GM15510 (cell line): ENCODE results near the gene LINGO4.
A peak's percentile ranks its signal among the peaks of the same experiment; 100 is the strongest.

Experiments
- POLR2A ChIP-seq: IDR thresholded peaks from 3 replicates; pipeline ENCODE4 v1.6.1; 2011; ENCODE audit warnings: borderline replicate concordance; ENCODE audit not compliant: insufficient read length; ENCODE audit errors: extremely low read depth

LINGO4 gene

DNA sequence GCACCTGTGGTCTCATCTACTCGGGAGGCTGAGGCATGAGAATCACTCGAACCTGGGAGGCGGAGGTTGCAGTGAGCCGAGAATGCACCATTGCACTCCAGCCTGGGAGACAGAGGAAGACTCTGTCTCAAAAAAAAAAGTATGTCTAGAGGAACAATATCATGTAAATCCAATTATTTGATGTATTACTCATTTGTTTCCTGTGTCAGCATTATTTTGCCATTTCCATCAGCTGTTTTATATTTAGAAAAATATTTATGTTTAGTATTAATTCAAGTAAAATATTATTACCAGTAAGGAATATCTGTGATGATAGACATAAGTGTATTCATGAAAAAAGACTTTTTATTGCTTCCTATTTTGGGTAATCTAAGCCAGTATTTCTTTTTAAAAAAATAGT, 27.9 kb downstream of the LINGO4 start:
- no peak for TF ChIP-seq POLR2A

DNA sequence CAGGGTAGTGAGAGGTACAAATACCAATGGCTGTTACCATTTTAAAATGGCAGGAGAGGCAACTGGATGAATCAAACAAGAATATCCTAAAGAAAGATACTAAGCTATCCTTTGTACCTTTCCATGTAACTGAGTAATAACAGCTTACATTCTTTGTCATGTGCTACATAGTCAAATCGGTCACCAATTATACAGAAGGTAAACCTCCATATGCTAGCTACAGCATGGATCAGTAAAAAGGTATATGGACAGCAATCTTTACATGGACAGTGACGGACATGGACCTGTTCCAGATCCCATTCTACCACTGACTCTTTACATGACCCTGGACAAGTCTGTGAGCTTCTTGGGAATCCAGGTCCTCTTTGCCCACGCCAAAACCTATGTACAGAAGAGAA, 28.6 kb downstream of the LINGO4 start:
- TF ChIP-seq POLR2A, result no peak

DNA sequence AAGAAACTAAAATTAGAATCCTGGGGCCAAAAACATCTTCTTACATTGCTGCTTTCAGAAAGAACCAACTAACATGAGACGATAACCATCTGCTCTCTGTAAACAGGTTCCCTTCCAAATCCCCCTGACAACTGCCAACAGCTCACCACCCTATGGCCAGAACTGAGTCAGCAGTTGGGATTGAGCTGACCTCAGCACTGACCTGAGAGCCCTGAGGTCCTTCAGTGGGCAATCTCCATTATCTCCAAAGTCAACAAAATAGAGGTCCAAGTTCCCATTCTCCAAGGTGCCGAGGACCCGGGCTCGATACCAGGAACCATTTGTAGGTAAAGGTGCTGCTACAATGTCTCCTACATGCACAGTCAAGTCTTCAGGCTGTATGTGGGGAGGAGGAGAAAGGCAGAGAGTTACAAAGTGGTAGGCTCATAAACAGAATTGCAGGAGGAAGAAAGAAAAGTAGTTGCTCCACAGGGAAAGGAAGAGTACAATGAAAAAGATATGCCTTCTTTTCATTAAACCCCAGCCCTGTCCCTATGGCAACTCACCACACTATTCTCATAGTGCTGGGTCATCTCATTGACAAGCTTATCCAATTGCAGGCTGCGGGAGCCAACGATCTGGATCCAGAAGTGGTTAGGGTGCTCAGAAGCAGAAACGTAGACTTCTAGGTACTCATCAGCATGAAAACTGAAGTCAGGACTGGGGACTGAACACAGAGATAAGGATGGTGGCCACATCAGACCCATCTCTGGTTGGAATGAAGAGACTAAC, 29.1 kb downstream of the LINGO4 start:
- TF ChIP-seq POLR2A, result no peak

DNA sequence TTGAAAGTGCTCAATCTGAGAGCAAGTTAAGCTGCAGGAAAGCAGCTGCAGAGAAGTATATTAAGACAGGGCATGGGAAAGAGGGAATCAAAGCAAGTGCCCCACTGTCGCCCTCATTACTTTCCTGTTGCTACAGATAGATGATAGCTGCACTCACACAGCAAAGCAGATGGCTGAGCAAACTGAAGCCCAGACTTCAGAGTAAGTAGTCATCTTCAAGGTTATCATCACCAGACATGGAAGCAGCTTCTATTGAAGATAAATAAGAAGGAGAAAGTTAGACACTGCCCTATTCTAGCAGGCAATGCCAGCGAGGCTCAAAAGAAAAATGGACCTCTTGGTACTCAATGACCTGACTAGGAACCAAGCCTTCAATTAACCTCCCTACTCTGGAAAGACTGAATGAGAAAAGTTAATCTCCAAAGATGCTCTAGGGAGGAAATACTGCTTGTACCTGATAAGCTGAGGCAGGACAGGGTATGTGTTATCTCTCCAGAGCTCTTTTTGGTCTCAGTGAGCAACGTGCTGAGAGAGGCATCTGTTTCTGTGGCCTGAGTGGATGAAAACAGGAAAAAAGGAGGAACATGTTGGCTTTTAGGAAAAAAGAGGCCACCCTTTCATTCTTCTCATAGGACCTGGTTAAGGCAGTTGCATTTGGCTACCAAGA, 30.8 kb downstream of the LINGO4 start:
- no peak for TF ChIP-seq POLR2A

DNA sequence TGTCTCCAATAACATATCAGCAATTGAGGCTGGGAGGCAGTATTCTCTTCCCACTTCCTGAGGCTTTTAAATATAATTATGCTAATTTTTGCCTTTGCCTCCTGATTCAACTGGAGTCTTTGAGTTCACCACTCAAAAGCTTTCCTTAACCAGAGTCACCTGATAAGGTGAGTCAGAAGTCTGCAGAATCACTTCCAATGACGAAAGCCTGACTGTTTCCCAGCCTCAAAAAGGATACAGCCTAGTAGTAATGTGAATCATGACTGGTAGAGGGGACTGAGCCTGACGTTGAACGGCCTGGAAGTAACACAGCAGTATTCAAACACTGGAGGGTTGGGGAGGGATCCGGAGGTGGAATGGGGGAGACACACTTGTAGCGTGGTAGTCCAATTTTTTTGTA, 31.5 kb downstream of the LINGO4 start:
- no peak for TF ChIP-seq POLR2A

DNA sequence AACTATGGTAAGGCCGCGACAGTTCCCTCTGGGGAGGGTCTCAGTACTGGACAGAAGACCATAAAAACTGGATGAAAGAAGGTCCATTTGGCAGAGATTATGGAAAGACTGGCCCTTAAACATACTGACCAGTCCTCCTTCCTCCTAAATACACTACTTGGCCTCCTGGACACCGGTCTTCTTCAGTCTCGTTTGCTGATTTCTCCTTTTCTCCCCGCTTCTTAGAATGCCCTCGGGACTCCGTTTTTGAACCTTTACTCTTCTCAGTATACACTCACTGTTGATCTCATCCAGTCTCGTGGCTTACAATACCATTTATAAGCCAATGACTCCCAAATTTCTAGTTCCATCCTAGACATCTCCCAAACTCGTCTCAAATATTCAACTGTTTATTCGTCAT, 41.2 kb downstream of the LINGO4 start:
- TF ChIP-seq POLR2A, result no peak

DNA sequence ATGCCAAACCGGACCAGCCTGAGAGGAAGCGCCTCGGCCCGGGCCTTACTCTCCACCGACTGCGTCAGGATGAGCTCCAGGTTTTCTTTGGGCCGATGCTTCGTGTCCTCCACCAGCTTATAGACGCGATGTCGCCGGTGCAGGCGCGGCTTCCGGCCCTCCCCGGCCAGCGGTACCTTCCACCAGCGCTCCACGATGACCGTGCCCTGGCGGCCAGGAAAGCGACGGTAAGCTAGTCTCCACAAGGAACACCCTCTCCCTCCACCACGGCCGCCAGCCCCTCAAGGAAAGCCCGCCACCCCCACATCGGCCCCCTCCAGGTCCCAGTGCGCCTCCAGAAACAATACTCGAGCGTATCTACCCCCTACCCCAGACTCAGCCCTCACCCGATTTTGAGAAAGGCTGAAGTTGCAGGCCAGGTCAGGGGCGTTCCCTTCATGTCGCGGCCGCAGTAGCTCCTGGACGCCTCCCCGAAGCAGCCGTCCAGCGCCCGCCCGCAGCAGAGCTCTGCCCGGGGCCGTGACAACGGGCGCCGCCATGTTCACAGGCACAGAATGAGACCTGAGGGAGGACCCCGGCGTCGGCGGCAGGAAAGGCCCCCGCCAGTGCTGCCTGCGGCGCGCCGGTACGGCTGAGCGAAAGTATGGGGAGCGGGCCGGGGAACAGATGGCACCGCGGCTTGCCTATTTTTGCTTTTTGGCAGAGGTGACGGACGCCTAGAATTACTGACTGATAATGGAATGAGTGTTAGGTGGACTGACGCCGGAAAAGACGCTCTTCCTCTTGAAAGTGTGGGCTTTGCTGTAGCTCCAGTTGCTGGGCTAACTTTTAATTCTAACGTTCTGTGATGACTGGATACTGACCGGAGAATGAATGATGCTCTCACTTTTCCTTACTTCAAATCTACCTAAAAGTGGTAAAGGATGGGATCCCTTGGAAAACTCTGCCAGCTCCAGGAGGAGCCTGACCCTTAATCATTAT, 42.0 kb downstream of the LINGO4 start, which contains the start of gene MRPL9:
Gene MRPL9 (minus strand): TSS at position 556 of the 981 bp plus-strand sequence. CDS start 17 bp downstream, at position 539.
- peak; percentile 83 for TF ChIP-seq POLR2A

DNA sequence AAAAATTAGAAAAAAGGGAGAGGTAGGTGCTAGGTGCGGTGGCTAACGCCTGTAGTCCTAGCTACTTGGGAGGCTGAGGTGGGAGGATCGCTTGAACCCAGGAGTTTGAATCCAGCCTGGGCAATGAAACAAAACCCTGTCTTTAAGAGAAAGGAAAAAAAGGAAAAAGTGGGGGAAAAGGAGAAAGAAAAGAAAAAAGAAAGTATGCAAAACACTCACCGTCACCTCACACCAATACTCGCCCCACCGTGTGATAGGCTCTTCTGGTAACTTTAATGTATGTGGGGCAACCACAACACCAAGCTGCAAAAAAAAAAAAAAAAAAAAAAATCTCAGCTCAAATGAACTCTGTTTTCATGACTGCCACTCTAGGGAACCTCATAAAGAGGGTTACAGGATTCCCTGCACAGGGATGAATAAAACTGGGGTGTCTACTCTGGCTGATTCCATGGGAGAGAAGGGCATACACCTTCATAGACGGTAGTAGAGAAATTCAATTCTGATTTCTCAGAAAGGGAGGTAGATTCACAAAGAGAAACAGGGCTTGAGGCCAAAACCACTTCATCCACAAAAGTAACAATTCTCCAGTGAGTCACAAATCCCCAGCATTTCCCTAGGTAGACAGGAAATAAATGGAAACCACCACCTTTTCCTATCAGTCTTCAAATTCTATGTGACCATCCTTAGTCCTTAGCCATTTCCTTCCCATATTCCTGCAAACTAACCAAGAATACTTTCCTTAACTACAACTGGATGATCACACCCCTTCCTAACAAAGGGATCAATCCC, 44.4 kb downstream of the LINGO4 start:
- no peak for TF ChIP-seq POLR2A

DNA sequence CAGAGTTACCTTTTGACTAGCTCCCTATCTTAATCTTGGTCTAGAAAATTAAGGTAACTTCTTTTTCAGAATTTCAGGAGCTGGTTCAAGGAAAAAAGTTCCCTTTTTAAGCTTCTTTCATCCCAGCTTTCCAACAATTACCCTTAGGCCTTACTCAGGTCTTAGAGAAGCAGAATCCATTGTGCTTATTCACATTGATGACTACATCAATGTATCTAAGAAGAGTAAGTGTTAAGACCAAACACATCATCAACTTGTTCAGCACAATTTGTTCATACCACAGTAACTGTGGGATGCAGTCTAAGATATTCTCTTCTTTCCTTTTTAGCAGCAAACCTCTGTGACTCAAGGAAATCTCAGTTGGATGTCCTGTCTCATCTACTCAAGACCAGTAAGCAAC, 46.0 kb downstream of the LINGO4 start:
- no peak for TF ChIP-seq POLR2A

DNA sequence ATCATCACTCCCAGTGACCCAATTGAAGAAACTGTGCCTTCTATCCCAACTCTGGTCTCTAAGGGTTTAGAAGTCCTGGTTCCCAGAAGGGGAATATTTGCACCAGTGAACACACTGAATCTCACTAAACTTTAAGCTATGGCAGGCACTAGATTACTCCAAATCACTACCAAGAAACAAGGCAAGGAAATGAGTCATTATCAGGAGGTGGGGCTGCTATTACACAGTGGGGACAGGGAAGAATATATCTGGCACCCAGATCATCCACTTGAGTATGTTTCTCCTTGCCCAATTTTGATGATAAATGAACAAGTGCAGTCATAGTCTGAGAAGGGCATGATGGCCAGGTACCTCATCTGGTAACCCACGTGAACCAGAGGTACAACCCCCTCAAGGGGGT, 48.9 kb downstream of the LINGO4 start:
- no peak for TF ChIP-seq POLR2A
